ENCODE measurements around the gene RALA.
A peak's percentile ranks its signal among the peaks of the same experiment; 100 is the strongest.

RALA gene, protein sequence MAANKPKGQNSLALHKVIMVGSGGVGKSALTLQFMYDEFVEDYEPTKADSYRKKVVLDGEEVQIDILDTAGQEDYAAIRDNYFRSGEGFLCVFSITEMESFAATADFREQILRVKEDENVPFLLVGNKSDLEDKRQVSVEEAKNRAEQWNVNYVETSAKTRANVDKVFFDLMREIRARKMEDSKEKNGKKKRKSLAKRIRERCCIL

DNA sequence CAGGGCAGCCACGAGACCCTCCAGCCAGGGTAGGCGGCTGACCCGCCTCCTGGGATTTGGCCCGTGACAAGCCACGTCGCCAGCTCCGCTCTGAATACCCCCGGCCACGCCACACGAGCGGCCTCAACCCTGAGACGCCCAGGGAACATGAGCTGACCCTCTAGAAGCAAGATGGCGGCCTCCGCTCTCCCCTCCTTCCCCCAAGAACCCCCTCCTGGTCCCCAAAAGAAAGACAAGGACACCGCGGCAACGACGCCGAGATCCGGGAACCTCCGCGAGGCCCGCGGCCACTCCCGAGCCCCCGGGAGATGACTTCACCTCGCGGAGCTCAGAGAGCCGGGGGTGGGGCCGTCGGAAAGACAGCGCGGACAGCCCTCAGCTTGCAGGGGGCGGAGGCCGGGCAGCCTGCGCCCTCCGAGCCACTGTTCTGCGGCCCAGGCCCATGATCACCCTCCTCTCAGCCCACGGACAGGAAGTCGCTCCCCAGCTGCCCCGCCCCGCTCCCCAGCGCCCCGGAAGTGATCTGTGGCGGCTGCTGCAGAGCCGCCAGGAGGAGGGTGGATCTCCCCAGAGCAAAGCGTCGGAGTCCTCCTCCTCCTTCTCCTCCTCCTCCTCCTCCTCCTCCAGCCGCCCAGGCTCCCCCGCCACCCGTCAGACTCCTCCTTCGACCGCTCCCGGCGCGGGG, at the start of gene RALA:
TSS of gene RALA (plus strand) at position 526 of the 685 bp plus-strand sequence. CDS start 63,096 bp downstream, outside the sequence.
- DNase-seq (ENCODE audit: insufficient read length, low spot score) (peak; percentile 87), FAIRE-seq (peak; percentile 78)

DNA sequence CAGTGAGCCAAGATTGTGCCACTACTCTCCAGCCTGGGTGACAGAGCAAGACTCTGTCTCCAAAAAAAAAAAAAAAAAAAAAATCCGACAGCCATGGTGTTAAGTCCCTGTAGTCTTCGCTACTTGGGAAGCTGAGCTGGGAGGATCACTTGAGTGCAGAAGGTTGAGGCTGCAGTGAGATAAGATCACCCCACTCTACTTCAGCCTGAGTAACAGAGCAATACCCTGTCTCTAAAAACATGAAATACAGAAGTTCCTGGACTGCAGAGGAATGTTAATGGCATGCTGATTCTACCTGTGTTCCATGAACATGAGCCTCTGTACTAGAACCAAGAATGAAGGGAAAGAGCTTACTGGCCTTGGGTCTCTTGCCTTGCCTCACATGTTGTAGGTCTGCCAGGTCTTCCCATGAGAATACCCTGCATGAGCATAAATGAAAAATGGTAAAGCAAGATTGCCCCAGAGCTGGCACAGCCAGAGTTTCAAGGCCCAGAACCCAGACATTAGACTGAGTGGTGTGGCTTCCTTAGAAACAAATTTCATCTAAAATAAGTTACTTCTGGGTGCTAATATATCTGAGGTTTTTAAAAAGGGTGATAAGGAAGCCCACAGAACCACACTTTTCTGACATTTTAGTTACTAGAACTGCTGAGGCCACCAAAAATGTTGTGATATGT, 48.6 kb upstream of the RALA start:
- DNase-seq (ENCODE audit: insufficient read length, low spot score) (no peak), FAIRE-seq (no peak)

DNA sequence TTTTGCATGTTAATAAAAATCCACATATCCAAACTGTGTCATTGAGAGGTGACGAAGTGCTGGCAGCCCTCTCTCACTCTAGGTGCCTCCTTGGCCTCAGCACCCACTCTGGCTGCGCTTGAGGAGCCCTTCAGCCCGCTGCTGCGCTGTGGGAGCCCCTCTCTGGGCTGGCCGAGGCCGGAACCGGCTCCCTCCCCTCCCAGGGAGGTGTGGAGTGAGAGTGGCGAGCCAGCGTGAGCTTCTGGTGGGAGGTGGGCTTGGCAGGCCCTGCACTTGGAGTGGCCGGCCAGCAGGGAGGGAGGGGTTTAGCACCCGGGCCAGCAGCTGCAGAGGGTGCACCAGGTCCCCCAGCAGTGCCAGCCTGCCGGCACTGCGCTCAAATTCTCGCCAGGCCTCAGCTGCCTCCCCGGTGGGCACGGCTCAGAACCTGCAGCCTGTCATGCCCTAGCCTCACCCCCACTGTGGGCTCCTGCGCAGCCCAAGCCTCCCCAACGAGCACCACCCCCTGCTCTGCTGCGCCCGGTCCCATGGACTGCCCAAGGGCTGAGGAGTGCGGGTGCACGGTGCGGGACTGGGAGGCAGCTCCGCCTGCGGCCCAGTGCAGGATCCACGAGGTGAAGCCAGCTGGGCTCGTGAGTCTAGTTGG, 46.0 kb upstream of the RALA start:
- no peak for DNase-seq (ENCODE audit: insufficient read length, low spot score)
- no peak for FAIRE-seq

DNA sequence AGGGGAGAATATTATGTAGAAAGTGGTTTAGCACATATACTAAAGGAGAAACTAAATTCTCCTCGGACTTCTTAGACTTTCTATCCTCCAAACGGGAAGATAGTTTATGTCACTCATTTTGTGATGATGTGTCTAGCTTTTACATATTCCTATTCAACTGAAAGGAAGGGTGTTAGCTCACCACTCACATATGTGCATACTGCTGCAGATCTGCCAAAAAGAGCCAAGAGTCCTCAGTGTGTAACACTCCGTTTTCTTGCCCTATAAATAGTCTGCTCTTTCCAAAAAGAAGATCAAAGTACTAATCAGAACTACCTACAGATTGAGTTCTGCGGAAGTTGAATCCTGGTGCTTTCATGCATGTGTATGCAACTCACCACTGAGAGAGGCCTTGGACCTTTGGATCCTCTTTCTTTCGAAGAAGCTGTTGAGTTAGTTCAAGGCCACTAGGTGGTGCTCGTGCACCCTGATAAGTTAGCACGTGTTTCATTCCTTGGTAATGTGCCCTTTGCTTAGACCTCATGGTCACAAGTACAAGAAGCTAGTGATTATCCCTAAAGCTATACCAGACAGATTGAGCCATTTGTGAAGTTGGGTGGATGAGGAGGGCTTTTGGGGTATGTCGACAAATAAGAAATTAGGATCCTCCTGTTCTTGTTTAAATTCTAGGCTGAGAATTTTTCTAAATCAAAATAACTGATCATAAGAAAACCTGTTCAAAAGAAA, 43.1 kb upstream of the RALA start:
- FAIRE-seq (peak; percentile 98), DNase-seq (ENCODE audit: insufficient read length, low spot score) (peak; percentile 71)

DNA sequence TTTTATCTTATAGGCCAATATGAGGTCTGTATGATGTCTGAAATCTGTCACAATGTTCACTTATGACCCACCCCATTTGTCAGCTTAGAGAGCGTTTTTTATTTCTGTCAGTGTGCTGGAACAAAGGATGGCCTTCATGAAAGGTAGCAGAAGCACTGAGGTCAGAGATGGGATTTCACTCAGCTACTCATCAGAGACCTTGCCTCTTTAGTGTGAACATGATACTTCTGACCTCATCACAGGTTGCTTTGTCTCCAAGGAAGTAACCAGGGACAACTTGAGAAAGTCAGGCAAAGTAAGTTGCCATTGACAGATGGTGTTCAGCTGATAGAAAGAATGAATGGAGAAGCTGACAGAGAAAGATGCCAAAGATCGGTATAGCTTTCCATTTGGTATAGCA, 40.8 kb upstream of the RALA start:
- DNase-seq (ENCODE audit: insufficient read length, low spot score) (no peak), FAIRE-seq (no peak)

DNA sequence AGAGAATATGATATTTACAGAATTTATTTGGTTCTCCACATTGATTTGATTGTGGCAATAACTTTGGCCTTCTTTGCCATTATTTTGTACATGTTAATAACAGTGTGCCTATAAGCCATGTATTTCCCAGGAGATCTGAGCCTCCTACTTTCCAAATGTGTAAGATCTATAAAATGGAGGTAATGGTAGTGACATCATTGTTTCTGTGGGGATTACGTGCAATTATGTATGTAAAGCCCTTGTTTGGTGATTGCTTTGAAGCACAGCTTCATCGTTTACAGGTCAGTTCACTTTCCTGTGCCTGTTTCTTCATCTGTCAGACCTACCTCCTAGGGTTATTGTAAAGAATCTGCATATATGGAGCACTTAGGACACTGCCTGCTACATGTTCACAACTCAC, 39.8 kb upstream of the RALA start:
- FAIRE-seq (no peak), DNase-seq (ENCODE audit: insufficient read length, low spot score) (no peak)

DNA sequence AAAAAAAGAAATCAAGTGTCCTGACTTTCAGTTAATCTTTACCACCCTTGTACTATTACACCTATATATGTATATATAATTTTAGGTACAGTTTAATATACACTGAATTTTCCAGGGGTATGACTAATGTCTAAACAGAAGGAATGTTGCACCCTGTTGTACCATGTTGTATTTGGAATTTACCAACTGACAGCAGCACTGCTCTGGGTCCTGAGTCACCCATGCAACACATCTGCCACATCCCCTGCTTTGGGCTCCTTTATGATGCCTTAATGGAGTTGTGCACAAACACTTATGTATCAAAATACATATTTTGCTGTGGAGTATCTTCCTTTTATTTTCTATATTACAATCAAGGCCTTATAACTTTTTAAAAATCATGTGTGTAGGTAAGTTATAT, 36.0 kb upstream of the RALA start:
- FAIRE-seq = no peak
- DNase-seq (ENCODE audit: insufficient read length, low spot score) = no peak

DNA sequence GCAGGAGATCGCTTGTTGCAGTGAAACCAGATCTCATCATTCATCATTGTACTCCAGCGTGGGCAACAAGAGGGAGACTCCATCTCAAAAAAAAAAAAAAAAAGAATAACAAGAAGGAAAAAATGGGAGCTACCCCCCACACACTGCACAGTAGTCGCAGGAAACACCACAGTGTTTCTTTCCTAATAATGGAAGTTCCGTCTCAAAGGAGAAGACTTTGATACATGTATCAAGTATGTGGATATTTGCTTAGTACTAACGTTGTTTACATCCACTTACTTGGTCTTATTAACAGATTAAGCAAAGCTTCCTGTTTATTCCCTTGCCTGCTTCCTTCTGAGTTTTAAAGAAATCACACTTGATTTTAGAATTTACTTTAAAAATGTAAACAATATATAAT, 35.0 kb upstream of the RALA start:
- DNase-seq (ENCODE audit: insufficient read length, low spot score) = no peak

DNA sequence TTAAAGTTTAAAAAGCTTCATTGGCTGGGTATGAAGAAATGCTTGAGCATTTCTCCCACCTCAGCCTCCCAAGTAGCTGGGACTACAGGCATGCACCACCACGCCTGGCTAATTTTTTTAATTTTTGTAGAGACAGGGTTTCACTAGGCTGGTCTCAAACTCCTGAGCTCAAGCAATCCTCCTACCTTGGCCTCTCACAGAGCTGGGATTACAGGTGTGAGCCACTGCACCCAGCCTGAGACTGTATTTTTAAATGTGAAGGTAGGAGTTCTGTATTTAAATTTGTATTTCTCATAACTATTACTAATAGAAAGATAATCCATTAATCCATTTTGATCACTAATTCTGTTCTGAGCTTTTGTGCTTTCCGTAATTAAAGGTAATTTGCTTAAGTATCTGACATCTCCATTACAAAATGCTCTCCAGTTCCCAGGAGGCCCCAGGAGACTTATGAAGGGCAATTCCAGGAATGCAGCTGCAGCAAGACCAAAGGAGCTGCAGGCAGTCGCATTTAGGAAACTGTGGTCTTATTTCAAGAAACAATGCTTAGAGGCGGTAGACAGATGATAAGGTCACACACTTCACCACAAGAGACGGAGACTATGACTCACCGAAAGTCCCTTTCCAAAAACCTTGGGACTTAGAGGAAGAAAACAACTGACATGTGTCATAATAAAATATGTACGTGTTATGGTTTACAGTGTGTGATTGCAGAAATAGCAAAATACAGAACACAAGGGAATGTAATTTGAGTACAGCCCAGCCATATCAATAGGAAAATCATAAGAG, 33.9 kb upstream of the RALA start:
- peak; percentile 68 for FAIRE-seq

More for the DNA sequence above, 35.0 kb upstream of the RALA start:
- FAIRE-seq = no peak

DNA sequence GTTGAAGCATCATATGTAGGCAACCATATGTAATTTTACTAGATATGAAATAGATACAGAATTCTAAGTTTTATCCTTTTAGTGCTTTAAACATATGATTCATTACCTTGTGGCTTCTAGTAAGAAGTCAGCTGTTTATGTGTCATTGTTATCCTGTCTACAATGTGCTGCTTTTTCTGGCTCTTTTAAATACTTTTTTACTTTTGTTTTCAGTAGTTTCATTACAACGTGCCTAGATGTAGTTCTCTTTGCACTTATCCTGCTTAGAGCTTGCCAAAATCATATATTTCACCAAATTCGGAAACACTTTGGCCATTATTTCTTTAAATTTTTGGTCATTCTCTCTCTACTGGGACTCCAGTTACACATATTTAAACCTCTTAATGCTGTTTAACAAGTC, 30.8 kb upstream of the RALA start:
- FAIRE-seq (no peak), DNase-seq (ENCODE audit: insufficient read length, low spot score) (no peak)

More for the DNA sequence above, 33.9 kb upstream of the RALA start:
- no peak for DNase-seq (ENCODE audit: insufficient read length, low spot score)

DNA sequence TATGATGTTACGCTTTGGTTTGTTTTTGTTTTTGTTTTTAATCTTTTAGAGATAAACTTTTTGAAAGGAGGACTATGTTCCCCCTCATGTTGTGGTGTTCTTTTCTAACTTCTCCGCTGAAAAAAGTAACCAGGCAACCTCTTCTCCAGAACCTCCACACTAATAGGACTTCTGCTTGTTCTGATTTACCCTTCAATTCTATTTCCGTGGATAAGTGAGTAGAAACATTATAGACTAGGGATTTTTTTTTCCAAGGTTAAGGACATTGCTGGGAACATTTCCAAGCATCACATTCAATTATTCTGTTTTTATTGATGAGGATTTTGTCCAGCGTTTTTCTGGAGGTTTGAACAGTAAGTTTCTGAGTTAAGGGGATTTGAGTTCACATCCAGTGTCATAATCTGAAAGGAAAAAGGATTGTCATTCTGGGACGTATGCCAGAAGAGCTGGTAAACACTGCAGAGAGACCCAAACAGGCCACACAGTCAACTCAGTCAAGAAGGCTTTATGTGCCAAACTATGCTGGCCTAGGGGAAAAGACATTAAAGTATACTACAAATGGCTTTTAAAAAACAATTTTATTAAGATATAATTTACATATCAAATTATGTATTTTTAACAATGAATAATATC, 28.3 kb upstream of the RALA start:
- FAIRE-seq (no peak), DNase-seq (ENCODE audit: insufficient read length, low spot score) (no peak)

DNA sequence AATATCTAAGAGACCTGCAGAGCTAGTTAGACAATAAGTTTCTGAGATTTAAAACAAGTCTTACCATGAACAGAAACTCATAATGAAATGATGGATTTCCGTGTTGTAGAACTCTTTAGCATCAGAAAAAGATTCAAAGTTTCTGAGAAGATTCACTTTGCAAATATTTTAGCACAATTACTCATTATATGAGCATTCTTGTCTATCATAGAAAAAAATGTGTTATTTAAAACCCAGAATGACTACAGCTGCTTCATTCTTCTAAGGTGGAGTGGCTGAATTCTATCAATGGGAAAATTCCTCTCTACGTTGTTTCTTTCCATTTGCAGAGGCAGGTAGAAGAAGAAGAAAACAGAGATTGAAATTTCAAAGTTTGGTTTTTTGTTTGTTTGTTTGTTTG, 21.0 kb upstream of the RALA start:
- FAIRE-seq (peak; percentile 33), DNase-seq (ENCODE audit: insufficient read length, low spot score) (no peak)

DNA sequence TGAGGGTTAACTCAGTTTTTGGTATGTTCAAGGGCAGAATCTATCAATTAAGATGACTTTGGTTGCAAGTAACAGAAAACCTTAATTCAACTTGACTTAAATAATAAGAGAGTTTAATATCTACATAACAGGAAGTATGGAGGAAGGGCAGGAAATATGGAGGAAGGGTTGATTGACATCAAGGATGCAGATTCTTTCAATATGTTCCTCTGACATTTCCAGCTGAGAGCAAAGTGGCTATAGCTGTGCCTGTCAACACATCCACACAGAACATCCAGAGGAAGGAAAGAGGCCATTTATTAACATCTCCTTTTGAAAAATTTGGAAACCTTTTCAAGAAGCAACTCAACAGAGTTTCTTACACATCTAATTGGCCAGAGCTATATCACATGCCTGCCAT, 19.4 kb upstream of the RALA start:
- FAIRE-seq = no peak
- no peak for DNase-seq (ENCODE audit: insufficient read length, low spot score)

DNA sequence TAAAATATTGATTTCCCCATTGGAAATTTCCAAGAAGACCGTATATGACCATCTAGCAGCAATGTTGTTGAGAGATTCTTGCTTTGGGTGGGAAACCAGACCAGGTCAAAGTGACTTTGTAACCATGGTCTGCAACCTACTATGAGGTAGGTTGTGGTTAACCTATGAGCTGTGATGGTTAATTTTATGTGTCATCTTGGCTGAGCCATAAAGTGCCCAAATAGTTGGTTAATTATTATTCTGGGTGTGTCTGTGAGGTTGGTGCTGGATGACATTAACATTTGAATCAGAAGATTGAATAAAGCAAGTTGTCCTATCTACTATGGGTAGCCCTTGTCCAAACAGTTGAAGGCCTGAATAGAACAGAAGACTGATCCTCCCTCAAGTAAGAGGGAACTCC, 18.3 kb upstream of the RALA start:
- FAIRE-seq (peak; percentile 11), DNase-seq (ENCODE audit: insufficient read length, low spot score) (no peak)

DNA sequence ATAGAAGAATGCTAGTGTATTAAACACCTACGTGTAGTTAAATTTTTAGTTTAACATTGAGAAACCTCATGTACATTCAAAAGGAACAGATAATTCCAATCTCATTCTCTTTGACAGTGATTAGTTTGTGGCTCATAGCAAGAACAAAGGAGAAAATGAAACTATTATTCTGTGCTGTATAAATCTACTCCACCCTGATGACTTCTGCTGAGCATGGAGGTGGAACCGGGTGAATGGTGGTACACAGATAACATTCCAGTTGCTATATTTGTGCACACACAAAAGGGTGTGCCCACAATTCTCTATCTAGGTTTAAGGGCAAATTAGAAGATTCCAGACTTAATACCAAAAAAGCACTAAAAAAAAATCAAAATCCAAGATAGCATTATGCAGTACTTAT, 17.0 kb upstream of the RALA start:
- FAIRE-seq (no peak), DNase-seq (ENCODE audit: insufficient read length, low spot score) (no peak)

DNA sequence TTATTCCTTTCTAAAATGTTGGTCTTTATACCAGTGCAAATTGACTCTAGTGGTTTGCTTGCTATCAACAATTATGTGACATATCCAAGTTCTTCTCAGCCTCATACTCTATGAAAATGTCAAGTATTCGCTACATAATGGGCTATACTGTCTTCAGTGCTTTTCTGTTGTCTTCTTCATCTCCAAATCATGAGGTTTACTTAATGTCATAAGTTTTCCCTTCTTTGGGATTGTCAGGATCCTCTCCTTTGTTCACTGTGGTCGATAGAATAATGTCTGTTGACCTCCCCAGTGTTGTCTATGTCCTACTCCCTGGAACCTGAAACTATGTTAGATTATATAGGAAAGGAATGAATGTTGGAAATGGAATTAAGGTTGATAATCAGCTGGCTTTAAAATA, 16.4 kb upstream of the RALA start:
- FAIRE-seq = no peak
- no peak for DNase-seq (ENCODE audit: insufficient read length, low spot score)

DNA sequence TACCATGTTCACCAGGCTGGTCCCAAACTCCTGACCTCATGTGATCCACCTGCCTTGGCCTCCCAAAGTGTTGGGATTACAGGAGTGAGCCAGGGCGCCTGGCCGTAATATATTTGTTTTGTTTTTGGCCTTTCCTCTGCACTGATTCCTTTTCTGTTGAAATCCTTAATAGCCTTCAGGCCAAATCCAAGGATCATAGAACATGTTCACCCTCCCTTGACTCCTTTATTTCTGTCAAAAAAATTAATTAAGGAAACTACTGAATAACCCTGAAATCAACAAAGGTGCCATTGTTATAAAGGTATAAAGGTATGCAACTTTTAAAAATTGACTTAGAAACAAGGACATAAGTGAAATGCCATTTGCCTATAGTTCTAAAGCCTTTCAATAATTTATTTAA, 15.5 kb upstream of the RALA start:
- FAIRE-seq (no peak), DNase-seq (ENCODE audit: insufficient read length, low spot score) (no peak)

DNA sequence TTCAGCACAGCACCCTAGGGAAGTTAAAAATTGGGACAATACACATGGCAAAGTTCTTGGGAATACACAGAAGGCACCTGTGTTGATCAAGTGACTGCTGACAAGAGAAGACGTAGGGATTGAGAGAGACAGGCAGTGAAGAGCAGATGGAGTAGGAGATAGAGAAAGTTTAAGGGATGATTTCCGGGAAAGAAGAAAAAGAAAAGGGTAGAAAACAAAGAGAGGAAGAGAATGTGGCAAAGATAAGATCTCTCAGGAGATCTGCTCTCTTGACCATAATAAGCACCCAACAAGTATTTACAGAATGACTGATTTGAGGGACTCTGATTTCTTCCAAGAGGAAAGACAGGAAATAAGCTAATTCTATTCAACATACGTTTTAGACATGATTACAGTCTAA, 15.1 kb upstream of the RALA start:
- DNase-seq (ENCODE audit: insufficient read length, low spot score) (no peak), FAIRE-seq (no peak)

DNA sequence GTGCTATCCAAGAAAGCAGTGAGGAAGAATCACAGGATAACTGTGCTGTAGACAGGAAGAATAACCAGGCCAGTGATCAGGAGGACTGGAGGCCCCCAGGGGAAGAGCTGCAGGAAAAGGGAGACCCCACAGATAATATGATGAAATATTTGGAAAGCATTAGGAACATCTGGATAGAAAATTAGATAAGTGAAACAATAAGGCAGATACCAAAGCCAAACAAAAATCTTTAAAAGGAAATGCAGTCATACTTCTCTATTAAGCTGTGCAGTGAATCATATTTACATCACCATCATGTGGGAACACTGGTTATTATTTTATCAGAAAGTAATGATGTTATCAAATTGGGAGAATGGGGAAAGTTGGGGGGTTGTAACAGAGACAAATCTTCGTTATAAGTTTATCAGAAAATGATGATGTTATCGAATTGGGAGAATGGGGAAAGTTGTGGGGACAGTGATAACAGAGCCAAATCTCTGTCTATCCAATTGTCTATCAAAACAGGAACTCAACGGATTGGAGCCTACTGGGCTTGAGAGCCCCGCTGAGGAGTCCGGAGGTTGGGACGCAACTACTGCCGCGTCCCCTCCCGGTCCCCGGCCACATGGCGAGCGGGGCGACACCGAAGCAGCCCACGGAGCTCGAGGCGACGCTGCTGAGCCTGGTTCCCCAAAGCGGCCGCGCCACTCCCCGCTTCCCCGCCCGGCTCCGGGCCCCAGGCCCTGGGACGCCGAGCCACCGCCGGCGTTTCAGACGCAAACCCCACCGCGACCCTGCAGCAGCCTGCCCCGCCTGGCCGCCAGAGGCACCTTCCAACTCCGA, 14.0 kb upstream of the RALA start:
- FAIRE-seq = no peak
- DNase-seq (ENCODE audit: insufficient read length, low spot score) = peak; percentile 17
